GM21528 (cell line): Measurements from ENCODE around the gene TTC9.
"Not testable (repeated sequence)": the region's sequence is repeated elsewhere in the genome, so short reads cannot be mapped to it uniquely, and the experiment has no call there.

ENCODE experiments used
- ATAC-seq: cut with Tn5 transposase; IDR thresholded peaks from one replicate; pipeline ENCODE4 v1.9.1; 2021; ENCODE audit warnings: mild to moderate bottlenecking, moderate library complexity; ENCODE audit not compliant: unreplicated experiment, low FRiP score

Gene TTC9

DNA sequence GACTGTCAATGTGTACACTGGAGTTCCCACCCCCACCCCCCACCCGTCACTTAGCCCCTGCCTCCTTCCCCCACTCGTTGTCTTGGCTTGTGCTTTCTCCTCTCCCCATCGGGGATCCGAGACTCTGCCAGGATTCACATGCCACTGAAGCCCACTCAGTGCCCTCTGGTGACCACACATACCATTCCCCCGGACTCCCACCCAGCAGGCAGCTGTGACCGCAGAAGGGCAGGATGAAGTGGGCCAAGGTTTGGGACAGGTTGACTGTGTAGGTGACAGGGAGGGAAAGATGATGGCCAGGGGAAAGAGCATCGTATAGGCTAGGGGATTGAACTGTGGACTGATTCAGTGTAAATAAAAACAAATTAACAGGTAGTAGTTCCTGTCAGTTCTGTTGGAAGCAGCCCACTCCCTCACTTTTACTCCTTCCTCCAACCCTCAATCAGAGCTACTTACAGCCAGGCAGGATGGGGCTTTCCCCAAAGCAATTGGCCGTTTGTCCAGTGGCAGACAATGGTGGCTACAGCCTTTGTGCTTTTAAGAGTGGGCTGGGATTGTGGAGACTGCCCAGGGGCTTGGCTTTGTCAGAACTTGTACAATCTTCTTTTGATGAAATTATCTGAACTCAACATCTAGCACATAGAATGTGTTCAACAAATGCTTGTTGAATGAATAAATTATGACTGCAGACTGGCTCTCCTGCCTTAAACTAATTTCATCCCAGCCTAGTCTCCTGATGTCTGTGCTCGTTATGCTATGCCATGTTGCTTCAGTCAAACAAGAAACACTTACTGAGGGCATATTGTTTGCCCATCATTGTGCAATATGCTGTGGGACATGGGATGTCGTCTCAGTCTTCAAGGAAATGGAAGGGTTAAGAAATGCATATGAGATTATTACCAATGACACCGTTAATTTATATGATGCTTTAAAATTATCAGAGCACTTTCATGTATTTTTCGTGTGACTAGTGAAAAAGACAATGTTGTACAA is 30.2 kb downstream of the TTC9 start:
- ATAC-seq = no peak

- ATAC-seq = no peak
These were observed 35.6 kb downstream of the TTC9 start for GRCh38 chr14:70677341-70677740.

GRCh38 chr14:70680748-70681147 is 39.0 kb downstream of the TTC9 start:
- no peak for ATAC-seq

- no peak for ATAC-seq
These were observed 42.3 kb downstream of the TTC9 start for GRCh38 chr14:70683983-70684382.

GRCh38 chr14:70685474-70686197 is 43.9 kb downstream of the TTC9 start:
- ATAC-seq = no peak

DNA sequence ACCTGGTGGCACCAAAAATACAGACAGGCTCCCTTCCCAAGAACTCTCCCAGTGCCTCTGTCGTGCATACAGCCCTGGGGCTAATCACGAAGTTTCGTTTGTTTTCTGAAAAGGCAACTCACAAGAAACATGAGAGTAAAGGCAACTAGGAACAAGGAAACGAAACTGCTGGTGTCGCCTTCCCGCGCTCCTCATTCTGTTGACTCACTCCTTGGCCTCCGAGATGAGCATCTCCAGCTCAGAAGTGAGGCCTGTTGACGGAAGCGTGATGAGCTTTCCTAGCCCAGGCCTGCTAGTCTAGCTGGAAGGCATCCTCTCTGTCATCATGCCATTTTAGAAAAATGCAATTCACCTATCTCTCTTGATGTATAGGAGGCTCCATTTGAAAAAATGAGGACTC is 50.5 kb downstream of the TTC9 start:
- no peak for ATAC-seq

- ATAC-seq = no peak
These were observed 54.3 kb downstream of the TTC9 start for GRCh38 chr14:70696026-70696425.

GRCh38 chr14:70697701-70698100 is 56.0 kb downstream of the TTC9 start:
- no peak for ATAC-seq

DNA sequence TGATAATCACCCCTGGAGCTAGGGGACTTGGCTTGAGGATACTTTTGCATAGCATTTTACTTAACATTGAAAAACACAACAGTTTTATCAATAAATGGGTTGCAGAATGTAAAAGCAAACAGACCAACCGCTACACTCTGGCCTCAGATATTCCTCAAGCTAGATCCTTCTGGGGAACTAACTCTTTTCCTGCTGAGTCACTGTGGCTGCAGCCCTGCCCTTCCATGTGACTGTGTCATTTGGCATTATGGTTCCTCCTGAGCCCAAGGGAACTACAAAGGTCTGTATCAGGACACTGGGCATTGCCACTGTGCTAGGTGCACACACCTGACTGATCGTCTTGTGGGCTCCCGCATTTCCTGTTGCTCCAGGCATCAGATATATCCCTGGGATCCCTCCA is 56.6 kb downstream of the TTC9 start:
- ATAC-seq = no peak

- ATAC-seq = no peak
These were observed 57.9 kb downstream of the TTC9 start for GRCh38 chr14:70699646-70700045.

DNA sequence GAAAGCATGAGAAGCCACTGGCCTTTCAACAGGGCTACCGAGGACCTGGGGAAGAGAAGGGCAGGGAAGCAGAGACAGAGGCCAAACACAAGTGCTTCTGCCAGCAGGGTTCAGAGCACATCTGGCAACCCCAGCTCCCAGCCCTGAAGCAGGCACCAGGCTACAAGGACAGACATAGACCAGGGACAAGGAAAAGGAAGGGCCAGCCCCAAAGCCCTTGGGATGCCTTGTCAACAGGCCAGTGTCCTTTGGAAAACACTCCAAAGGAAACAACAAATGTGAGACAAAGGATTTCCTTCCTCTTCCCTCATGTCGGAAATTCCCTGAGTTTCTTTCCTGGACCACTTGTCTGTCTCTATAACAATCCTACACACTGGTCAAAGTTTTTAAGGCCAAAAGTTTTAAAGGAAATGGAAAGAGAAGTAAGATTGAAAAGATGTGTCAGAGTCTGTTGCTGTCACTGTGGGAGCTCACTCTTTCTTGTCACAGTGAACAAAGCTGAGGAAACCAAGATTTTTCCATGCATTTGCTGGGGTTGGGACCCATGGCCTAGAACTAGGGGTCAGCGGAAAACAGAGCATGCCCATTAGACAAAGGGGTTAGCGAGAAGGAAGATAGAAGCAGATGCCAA is 59.4 kb downstream of the TTC9 start:
- no peak for ATAC-seq

DNA sequence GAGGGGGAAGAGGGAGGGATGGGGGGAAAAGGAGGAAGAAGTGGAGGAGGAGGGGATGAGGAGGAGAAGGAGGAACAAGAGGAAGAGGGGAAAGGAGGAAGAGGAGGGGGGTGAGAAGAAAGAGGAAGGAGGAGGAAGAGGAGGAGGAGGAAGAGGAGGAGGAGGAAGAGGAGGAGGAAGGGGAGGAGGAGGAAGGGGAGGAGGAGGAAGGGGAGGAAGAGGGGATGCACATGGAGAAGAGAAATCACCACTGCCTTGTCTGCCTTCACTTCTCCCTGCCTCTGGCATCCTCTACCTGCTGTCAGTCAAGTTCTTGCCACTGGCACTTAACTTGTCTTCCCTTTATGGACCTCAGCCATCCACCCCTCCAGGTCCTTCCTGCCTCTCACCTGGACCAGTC is 59.9 kb downstream of the TTC9 start:
- ATAC-seq = no peak

- ATAC-seq = no peak
These were observed 60.4 kb downstream of the TTC9 start for GRCh38 chr14:70702161-70702560.

GRCh38 chr14:70703621-70704168 is 62.0 kb downstream of the TTC9 start:
- ATAC-seq = not testable (repeated sequence)

- ATAC-seq = no peak
These were observed 63.2 kb downstream of the TTC9 start for GRCh38 chr14:70704960-70705359.

DNA sequence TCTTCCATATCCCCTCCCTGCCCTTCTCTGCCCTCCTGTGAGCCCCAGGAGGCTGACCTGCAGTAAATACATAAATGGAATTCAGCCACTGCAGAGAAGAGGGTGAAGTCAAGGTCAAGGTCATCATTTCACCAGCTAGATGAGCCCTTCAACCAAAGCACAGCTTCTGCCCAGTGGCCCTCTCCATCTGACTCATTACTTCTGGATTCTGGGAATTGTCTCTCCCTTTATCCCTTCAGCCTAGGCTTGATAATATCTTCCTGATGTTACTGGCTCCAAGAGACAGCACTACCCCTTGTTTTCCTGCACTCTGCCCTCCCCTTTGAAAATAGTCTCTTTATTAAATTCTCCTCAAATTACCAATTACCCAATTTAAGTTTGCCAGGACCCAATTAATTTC is 64.5 kb downstream of the TTC9 start:
- no peak for ATAC-seq

DNA sequence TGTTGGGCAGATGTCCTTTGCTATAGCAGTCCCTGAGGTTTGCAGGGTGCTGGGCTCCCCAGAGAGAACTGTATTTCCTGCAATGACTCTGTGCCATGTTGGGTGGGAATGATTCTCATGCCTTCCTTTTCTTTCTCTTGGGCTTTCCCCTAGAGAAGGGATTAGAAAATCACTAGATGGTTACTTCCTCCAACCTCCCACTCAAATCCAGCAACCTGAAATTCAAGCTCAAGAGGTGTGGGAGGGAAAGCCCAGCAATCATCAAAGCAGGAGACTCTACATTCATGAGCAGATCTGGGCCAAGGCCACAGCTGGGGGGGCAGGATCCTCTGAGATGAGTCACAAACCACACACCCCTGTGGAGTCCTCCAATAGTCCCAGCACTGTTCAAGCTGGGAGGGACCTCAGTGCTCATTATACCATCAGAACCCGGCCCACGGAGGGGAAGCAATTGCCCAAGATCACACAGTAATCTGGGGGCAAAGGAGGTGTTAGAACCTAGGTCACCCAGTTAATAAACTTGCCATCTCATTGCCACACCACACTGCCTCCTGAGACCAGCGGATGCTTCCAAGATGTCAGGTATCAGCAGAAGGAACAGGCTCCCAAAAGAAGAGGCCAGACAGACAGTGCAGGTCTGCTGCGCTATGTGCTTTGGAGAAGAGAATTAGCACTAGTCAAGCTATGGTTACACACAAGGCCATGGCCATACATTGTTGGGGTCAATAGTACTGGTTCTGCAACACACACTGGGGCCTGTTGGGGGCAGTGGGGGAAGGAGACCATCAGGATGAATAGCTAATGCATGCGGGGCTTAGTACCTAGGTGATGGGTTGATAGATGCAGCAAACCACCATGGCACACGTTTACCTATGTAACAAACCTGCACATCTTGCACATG is 65.7 kb downstream of the TTC9 start:
- no peak for ATAC-seq

GRCh38 chr14:70708717-70709570 is 67.2 kb downstream of the TTC9 start:
- no peak for ATAC-seq
